GM12878 (cell line): ENCODE results near the gene AMBN.

Experiments
- JUND ChIP-seq: IDR thresholded peaks from 2 replicates; pipeline ENCODE4 v1.6.1; 2012; ENCODE audit warnings: low read depth, mild to moderate bottlenecking, low read length, improper control_type of control experiment, moderate library complexity
- YY1 ChIP-seq: IDR thresholded peaks from 2 replicates; pipeline ENCODE4 v1.6.1; 2011; ENCODE audit warnings: low read depth, mild to moderate bottlenecking, low read length
- ZNF274 ChIP-seq: IDR thresholded peaks from one replicate; pipeline ENCODE4 v1.8.0; 2011; ENCODE audit not compliant: insufficient read length, insufficient read depth
- TF ChIP-seq, protein P1 (sequence below), 3 experiments: IDR thresholded peaks in 2 of 3; conservative IDR thresholded peaks in 1 of 3; 2 replicates each; pipeline ENCODE4 v1.5.1; 2011; ENCODE audit warnings: low read depth in 3 of 3, low read length in 3 of 3, mild to moderate bottlenecking in 3 of 3, control low read depth in 2 of 3, moderate library complexity in 2 of 3, inconsistent platforms in 1 of 3, mixed read lengths in 1 of 3; ENCODE audit not compliant: control insufficient read depth in 2 of 3, insufficient read depth in 1 of 3; ENCODE audit errors: extremely low read depth in 1 of 3

GRCh38 chr4:70600305-70600704, 8.2 kb downstream of the AMBN start:
- TF ChIP-seq, protein P1, sequence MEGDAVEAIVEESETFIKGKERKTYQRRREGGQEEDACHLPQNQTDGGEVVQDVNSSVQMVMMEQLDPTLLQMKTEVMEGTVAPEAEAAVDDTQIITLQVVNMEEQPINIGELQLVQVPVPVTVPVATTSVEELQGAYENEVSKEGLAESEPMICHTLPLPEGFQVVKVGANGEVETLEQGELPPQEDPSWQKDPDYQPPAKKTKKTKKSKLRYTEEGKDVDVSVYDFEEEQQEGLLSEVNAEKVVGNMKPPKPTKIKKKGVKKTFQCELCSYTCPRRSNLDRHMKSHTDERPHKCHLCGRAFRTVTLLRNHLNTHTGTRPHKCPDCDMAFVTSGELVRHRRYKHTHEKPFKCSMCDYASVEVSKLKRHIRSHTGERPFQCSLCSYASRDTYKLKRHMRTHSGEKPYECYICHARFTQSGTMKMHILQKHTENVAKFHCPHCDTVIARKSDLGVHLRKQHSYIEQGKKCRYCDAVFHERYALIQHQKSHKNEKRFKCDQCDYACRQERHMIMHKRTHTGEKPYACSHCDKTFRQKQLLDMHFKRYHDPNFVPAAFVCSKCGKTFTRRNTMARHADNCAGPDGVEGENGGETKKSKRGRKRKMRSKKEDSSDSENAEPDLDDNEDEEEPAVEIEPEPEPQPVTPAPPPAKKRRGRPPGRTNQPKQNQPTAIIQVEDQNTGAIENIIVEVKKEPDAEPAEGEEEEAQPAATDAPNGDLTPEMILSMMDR (IDR thresholded peaks at IDR 0.05 in 2 of 3, conservative IDR thresholded peaks at IDR 0.05 in 1 of 3; ENCODE audit: control insufficient read depth in 2 of 3, extremely low read depth in 1 of 3, insufficient read depth in 1 of 3, low read depth in 3 of 3, low read length in 3 of 3): no peak
- TF ChIP-seq ZNF274 (no peak), JUND (no peak), YY1 (no peak)
